ENCODE results near the gene TFF2.

The TFF2 gene

DNA sequence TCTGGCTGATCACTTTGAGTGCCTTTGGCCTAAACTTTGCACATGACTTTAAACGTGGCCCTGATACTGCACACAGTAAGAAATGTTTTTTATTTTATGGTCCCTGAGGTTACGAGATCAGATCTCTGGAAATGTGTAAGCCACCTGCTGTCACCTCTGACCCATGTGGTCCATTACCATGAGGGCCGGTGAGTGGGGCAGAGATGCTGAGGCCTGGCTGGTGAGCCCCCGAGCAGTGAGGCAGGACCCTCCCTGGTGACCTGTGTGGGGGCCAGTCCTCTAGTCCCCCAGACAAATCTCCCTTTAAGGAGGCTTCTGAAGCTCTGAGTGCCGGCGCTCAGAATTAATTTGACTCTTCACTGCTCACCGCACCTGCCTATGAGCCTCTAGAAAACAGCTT lies 48.0 kb downstream of the TFF2 start:
- no peak for DNase-seq

DNA sequence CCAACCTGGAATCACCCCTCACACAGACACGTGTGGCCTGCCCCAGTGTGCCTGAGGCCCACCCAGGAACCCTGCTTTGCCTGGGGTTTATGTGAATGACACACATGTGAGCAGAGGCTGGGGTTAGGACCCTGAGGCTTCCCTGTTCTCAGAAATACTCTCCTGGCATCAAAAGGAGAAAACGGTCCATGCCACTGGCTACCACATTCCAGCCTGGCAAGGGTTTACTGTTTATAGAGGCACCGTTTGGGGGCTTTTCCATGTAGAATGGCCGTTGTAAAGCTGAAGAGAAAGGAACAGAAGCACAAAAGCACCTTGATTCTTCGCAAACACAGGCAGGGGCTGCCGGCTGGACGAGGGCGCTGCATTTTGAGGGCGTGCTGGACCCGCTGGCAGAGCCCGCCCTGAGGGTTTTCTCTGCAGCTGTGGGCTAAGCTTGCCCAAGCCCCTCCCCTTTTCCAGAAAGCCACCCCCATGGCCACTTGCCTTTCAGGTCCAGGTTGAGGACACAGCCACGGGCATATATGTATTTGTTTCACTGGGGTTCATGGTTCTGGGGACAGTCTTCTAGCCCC lies 48.6 kb downstream of the TFF2 start:
- no peak for DNase-seq

DNA sequence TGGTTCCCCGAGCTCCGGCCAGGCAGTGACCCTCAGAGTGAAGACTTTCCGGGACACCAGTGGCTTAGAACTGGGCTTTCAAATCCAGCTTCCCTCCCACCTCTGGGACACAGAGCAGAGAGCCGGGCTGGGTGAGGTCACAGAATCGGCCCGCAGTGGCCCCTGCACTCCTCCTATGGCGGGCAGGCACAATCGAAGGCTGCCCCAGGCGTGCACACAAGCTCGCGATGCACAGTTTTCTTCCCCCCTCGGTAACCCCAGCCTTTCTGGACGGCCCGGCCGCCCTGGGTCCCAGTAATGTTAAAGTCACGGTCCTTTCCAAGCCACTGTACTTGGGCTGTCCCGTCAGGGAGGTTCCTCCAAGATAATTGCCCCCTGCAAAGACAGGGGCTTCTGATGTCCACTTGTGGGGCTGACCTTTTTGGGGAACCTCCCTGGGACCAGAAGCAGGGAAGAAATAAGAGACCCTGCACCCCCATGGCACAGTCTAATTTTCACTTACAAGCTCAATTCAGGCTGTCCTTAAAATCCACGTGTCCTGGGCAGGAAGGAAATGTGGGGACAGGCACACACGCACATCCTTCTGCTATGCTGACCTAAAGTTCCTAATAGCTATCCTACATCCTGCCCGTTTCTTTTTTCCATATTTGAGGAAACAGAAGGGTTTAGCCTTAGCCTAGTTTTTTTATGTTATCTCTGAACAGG lies 49.3 kb downstream of the TFF2 start:
- no peak for DNase-seq

DNA sequence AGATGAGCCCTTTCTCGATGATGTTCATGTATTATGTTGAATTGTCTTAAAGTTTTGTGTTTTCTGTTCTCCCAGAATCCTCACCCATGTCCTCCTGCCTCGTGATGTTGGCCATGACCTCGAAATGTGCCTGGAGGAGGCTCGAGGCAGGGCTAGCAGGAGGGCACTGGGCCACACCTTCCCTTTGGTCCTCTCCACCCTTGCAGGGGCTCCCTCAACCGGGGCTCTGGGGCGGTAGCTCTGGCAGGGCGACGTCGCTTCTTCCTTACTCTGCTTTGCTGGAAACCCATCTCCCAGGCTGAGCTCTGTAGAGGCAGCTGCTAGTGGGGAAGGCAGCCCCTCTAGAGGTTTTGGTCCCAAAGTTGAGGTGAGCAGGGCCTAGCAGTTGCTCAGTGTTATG lies 49.8 kb downstream of the TFF2 start:
- no peak for DNase-seq

- DNase-seq, result no peak
Observed at GRCh38 chr21:42300045-42300583, 50.7 kb downstream of the TFF2 start.

DNA sequence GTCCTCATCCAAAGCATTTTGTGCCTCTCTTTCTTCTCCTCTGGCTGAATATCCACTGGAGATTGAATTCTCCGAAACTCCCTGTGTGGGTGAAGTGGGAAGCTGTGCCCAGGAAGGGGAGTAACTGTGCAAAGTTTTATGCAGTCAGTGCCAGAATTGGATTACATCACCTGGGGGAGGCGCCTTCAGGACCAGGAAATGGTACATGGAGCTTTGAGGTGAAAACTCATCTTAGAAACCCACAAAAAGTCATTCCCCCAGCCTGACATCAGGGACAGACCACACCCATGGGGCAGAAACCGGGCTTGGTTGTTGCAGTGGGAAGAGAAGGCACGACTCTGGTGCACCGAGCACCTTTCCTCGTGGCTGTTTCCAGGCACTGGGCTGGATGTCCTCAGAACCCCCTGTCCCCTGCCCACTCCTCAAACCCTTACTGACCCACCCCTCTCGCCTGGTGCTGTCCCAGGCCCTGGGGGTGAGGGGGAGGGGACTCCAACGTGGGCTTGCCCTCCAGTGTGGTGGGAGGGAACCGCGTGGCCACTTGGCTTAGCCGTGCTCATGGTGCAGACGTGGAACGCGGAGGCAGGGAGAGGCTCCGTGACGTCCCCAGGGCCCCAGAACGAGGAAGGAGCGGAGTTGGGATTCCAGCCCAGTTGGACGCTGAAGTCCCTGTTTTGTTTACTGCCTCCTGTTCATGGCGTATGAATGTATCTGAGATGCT lies 51.3 kb downstream of the TFF2 start:
- no peak for DNase-seq

DNA sequence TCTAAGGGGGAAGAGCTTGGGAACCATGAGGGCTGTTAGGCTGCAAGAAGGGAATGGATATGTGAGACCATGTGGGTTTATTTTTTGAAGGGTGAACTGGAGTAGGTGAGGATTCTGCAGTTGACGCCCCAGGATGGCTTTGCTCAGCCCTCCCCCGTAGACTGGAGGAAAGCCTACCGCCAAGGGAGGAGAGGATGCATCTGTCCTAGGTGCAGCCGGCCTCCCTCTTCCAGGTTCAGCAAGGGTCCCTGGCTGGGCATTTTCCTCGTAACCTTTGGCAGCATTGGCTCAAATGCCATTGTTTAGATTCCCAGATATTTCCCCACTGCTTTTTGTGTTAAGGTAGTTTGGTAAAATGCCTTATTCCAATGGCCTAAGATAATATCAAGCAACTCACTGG lies 52.1 kb downstream of the TFF2 start:
- no peak for DNase-seq

DNA sequence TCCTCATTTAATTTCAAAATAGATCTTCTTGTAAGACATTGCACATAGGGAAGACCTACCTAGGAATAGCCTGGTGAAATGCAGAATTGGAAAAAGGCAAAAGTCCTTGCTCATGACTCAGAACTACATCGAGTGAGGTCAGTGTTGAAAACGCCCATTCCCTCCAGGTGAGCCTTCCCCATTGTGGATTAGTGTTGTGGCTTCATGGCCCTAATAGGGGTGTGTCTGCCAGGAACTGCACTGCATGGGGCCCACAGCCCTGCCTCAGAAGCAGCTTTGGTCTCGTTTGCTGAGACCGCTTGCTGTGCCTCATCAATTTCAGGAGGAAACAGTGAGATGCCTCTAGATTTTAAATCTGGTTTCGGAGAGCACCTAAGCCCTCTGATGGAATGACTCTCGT lies 52.6 kb downstream of the TFF2 start:
- DNase-seq, result no peak

DNA sequence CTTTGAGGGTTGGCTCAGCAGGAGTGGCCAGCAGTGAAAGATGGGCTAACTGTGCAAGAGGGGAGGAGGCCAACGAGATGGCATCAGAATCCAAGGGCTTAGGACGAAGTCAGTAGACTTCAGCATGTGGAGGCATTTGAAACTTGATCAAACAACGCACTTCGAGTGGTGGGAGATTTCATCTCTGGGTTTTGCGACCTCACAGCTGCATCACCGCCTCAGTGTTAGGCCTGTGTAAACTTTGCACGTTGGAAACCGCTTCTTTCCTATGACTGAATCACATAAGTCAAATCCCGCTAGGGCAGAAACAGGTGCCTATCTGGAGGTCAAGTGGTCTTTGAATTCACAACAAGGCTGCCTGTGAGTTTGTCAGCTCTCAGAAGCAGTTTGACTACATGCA lies 53.4 kb downstream of the TFF2 start:
- no peak for DNase-seq

DNA sequence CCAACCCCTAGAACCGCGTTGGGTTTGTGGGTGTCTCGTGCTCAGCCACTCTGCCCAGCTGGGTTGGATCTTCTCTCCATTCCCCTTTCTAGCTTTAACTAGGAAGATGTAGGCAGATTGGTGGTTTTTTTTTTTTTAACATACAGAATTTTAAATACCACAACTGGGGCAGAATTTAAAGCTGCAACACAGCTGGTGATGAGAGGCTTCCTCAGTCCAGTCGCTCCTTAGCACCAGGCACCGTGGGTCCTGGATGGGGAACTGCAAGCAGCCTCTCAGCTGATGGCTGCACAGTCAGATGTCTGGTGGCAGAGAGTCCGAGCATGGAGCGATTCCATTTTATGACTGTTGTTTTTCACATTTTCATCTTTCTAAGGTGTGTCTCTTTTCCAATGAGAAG lies 54.3 kb downstream of the TFF2 start:
- no peak for DNase-seq
